OCI-LY1 (cell line): ENCODE data around the gene KCNMB2.

Source experiments
- EZH2 ChIP-seq: fragments of 200-600 bp; sonication (generic), shearing (Covaris generic); IDR thresholded peaks from 2 replicates; pipeline ENCODE4 v1.8.0; 2017; ENCODE audit warnings: borderline replicate concordance, mixed run types, mild to moderate bottlenecking, antibody characterized with exemption, low read length, moderate library complexity, mixed read lengths
- TF ChIP-seq, protein P1 (sequence below): fragments of 200-600 bp; sonication (generic), shearing (Covaris generic); IDR thresholded peaks from 2 replicates; pipeline ENCODE4 v1.5.1; 2017; ENCODE audit warnings: mild to moderate bottlenecking, antibody characterized with exemption, low read length, moderate library complexity, mixed read lengths

DNA sequence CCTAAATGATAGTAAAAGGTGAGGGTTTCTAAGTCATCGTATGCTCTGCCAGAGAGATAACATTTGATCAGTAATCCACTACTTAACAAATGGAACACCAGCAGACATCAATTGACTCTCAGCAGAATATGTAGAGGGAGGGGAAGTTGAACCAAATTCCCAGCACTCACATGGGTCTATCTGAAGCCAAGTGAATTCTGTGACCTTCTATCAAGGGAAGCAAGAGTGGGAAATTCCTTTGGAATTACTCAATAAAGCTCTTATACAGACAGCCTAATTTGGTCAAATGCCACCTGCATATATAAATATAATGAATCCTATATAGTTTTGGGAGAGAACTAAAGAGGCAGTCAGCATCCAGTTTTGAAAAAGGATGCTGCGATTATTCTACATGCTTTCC, 15.8 kb upstream of the KCNMB2 start:
- TF ChIP-seq, protein P1, sequence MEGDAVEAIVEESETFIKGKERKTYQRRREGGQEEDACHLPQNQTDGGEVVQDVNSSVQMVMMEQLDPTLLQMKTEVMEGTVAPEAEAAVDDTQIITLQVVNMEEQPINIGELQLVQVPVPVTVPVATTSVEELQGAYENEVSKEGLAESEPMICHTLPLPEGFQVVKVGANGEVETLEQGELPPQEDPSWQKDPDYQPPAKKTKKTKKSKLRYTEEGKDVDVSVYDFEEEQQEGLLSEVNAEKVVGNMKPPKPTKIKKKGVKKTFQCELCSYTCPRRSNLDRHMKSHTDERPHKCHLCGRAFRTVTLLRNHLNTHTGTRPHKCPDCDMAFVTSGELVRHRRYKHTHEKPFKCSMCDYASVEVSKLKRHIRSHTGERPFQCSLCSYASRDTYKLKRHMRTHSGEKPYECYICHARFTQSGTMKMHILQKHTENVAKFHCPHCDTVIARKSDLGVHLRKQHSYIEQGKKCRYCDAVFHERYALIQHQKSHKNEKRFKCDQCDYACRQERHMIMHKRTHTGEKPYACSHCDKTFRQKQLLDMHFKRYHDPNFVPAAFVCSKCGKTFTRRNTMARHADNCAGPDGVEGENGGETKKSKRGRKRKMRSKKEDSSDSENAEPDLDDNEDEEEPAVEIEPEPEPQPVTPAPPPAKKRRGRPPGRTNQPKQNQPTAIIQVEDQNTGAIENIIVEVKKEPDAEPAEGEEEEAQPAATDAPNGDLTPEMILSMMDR = no peak
- no peak for TF ChIP-seq EZH2
